GM23338 (cell line): ENCODE measurements around the gene TCF7L2.

Experiments
- CREB1 ChIP-seq: fragments of 250-450 bp; sonication (Bioruptor Pico); IDR thresholded peaks from 2 replicates; pipeline ENCODE4 v1.5.0; 2020; ENCODE audit warnings: low read depth, mild to moderate bottlenecking, moderate library complexity
- CTCF ChIP-seq, 2 experiments: fragments of 200-600 bp in 1 of 2; sonication (generic) in 1 of 2; conservative IDR thresholded peaks; 2 replicates each; pipeline versions ENCODE4 v1.5.1 to v1.6.1; 2016 to 2017; ENCODE audit warnings: antibody characterized with exemption in 2 of 2, low read depth in 2 of 2, mild to moderate bottlenecking in 2 of 2, moderate library complexity in 1 of 2
- EZH2 ChIP-seq: fragments of 200-600 bp; sonication (generic); IDR thresholded peaks from one replicate; pipeline ENCODE4 v1.8.0; 2017; ENCODE audit warnings: antibody characterized with exemption, mild to moderate bottlenecking, low read depth; ENCODE audit not compliant: unreplicated experiment
- EZH2phosphoT487 ChIP-seq: fragments of 200-600 bp; sonication (generic); IDR thresholded peaks from one replicate; pipeline ENCODE4 v1.8.1; 2018; ENCODE audit warnings: antibody characterized with exemption; ENCODE audit not compliant: unreplicated experiment

- TF ChIP-seq CTCF (conservative IDR thresholded peaks at IDR 0.05; ENCODE audit: low read depth in 2 of 2) (no peak), EZH2 (no peak), CREB1 (CRISPR knock-in tag) (no peak), EZH2phosphoT487 (no peak)
Observed at GRCh38 chr10:112918771-112919170, 31.3 kb upstream of the TCF7L2 start.
